Hematopoietic multipotent progenitor cell treated with erythropoietin and hydrocortisone succinate and interleukin-3 and kit ligand, for 6 days (in vitro differentiated cells): ENCODE data around the gene SENP5.
A peak's percentile ranks its signal among the peaks of the same experiment; 100 is the strongest.
"Not testable (repeated sequence)": the region's sequence is repeated elsewhere in the genome, so short reads cannot be mapped to it uniquely, and the experiment has no call there.

Experiments
- DNase-seq: peaks from one replicate; pipeline ENCODE4 v3.0.0-alpha.2; 2015

The SENP5 gene

GRCh38 chr3:196942226-196942914 is 74.7 kb downstream of the SENP5 start, which contains the start of gene NCBP2:
Gene NCBP2, minus strand, starts transcription at chr3:196942528. Its CDS starts 25 bp downstream, at chr3:196942503.
- DNase-seq: peak; percentile 98

GRCh38 chr3:196942915-196943277 is 75.2 kb downstream of the SENP5 start:
- DNase-seq: peak; percentile 39

GRCh38 chr3:196944037-196944790 is 76.5 kb downstream of the SENP5 start:
- DNase-seq: not testable (repeated sequence)

GRCh38 chr3:196947136-196947859 is 79.6 kb downstream of the SENP5 start:
- DNase-seq: peak; percentile 38

- no peak for DNase-seq
These were observed 80.2 kb downstream of the SENP5 start for GRCh38 chr3:196947860-196948441.

- DNase-seq: no peak
These were observed 80.9 kb downstream of the SENP5 start for GRCh38 chr3:196948442-196949284.

GRCh38 chr3:196949285-196949619 is 81.5 kb downstream of the SENP5 start:
- no peak for DNase-seq

- DNase-seq: no peak
These were observed 82.0 kb downstream of the SENP5 start for GRCh38 chr3:196949750-196950149.

GRCh38 chr3:196951371-196951770 is 83.7 kb downstream of the SENP5 start:
- DNase-seq: no peak

GRCh38 chr3:196954832-196955231 is 87.1 kb downstream of the SENP5 start:
- no peak for DNase-seq

GRCh38 chr3:196962108-196962929 is 94.6 kb downstream of the SENP5 start:
- no peak for DNase-seq

GRCh38 chr3:196962930-196963630 is 95.4 kb downstream of the SENP5 start:
- no peak for DNase-seq

GRCh38 chr3:196963631-196963953 is 95.9 kb downstream of the SENP5 start:
- no peak for DNase-seq

GRCh38 chr3:196965112-196965803 is 97.5 kb downstream of the SENP5 start:
- DNase-seq: no peak

GRCh38 chr3:196965804-196966173 is 98.1 kb downstream of the SENP5 start:
- no peak for DNase-seq

- no peak for DNase-seq
These were observed 99.0 kb downstream of the SENP5 start for GRCh38 chr3:196966526-196967401.

GRCh38 chr3:196967412-196968232 is 99.9 kb downstream of the SENP5 start:
- DNase-seq: no peak
